NCI-H69 (cell line): Measurements from ENCODE around the gene DNAJB14.
"Not testable (repeated sequence)": the region's sequence is repeated elsewhere in the genome, so short reads cannot be mapped to it uniquely, and the experiment has no call there.

Experiments used
- DNase-seq: peaks from one replicate; lab custom pipeline; 2025; lab: John Stamatoyannopoulos, UW

The DNAJB14 gene

GRCh38 chr4:99946356-99947189 lies at the start of gene DNAJB14:
Gene DNAJB14 (minus strand): TSS chr4:99946618. CDS start chr4:99946571, 47 bp downstream.
- peak; percentile 77 for DNase-seq

- no peak for DNase-seq
These were observed 45.3 kb upstream of the DNAJB14 start for GRCh38 chr4:99991741-99992140.

- DNase-seq, result no peak
These were observed 41.3 kb upstream of the DNAJB14 start for GRCh38 chr4:99987681-99988080.

- no peak for DNase-seq
These were observed 40.4 kb upstream of the DNAJB14 start for GRCh38 chr4:99986792-99987191.

GRCh38 chr4:99983289-99983943 lies 37.0 kb upstream of the DNAJB14 start:
- no peak for DNase-seq

- DNase-seq, result no peak
These were observed 33.5 kb upstream of the DNAJB14 start for GRCh38 chr4:99979872-99980271.

GRCh38 chr4:99971453-99972111 lies 25.2 kb upstream of the DNAJB14 start:
- DNase-seq, result no peak

- no peak for DNase-seq
These were observed 21.9 kb upstream of the DNAJB14 start for GRCh38 chr4:99968330-99968729.

- DNase-seq, result no peak
These were observed 20.3 kb upstream of the DNAJB14 start for GRCh38 chr4:99966692-99967091.

GRCh38 chr4:99965674-99966350 lies 19.4 kb upstream of the DNAJB14 start:
- DNase-seq, result no peak

- no peak for DNase-seq
These were observed 18.8 kb upstream of the DNAJB14 start for GRCh38 chr4:99965173-99965572.

- no peak for DNase-seq
These were observed 15.3 kb upstream of the DNAJB14 start for GRCh38 chr4:99961711-99962110.

GRCh38 chr4:99960648-99961047 lies 14.2 kb upstream of the DNAJB14 start:
- DNase-seq, result no peak

GRCh38 chr4:99958207-99958606 lies 11.8 kb upstream of the DNAJB14 start:
- not testable (repeated sequence) for DNase-seq

GRCh38 chr4:99950913-99951254 lies 4.5 kb upstream of the DNAJB14 start:
- no peak for DNase-seq

GRCh38 chr4:99949999-99950912 lies 3.8 kb upstream of the DNAJB14 start, which contains the start of gene H2AZ1:
Gene H2AZ1 (minus strand): TSS chr4:99950275. CDS start chr4:99950170, 105 bp downstream.
- DNase-seq, result peak; percentile 98

- peak; percentile 92 for DNase-seq
These were observed 2.9 kb upstream of the DNAJB14 start for GRCh38 chr4:99949034-99949998.

GRCh38 chr4:99947608-99948007 lies 1.2 kb upstream of the DNAJB14 start:
- no peak for DNase-seq

- no peak for DNase-seq
These were observed 766 bp upstream of the DNAJB14 start for GRCh38 chr4:99947190-99947578.
